Spleen (tissue), 11 donors: ENCODE data around the gene GRIN1. TPM values are rescaled to one million over a fixed set of nuclear protein-coding genes. Genes with fewer than 3 reads are reported as not detected.

Experiments used
- DNase-seq: peaks from one replicate; pipeline ENCODE4 v3.0.0-alpha.2; 2020
- H3K27ac ChIP-seq, 8 donors: fragments of 200-600 bp; sonication (generic) in 7 of 8; 1 replicate in 4 of 8; 2 replicates in 4 of 8; pipeline versions ENCODE4 v1.5.0 to v1.8.0; 2016 to 2021; ENCODE audit warnings: inconsistent platforms in 4 of 8, mild to moderate bottlenecking in 4 of 8, moderate library complexity in 1 of 8
- H3K27me3 ChIP-seq, 7 donors: fragments of 200-600 bp; sonication (generic) in 6 of 7; replicated peaks in 1 of 7; 1 replicate in 4 of 7; 2 replicates in 3 of 7; pipeline versions ENCODE4 v1.5.0 to v1.8.0; 2016 to 2021; ENCODE audit warnings: inconsistent platforms in 3 of 7, mild to moderate bottlenecking in 1 of 7
- H3K36me3 ChIP-seq, 6 donors: fragments of 200-600 bp; sonication (generic) in 5 of 6; 1 replicate in 4 of 6; 2 replicates in 2 of 6; pipeline versions ENCODE4 v1.5.0 to v1.8.0; 2016 to 2021; ENCODE audit warnings: inconsistent platforms in 2 of 6
- H3K4me1 ChIP-seq, 6 donors: fragments of 200-600 bp; sonication (generic) in 5 of 6; 1 replicate in 3 of 6; 2 replicates in 3 of 6; pipeline versions ENCODE4 v1.5.0 to v1.8.0; 2016 to 2021; ENCODE audit warnings: inconsistent platforms in 3 of 6
- H3K4me3 ChIP-seq, 8 donors: fragments of 200-600 bp; sonication (generic) in 7 of 8; 1 replicate in 4 of 8; 2 replicates in 4 of 8; pipeline versions ENCODE4 v1.5.0 to v1.8.0; 2016 to 2021; ENCODE audit warnings: inconsistent platforms in 4 of 8, mild to moderate bottlenecking in 4 of 8, moderate library complexity in 2 of 8
- H3K9me3 ChIP-seq, 8 donors: fragments of 200-600 bp; sonication (generic) in 7 of 8; 1 replicate in 4 of 8; 2 replicates in 4 of 8; pipeline versions ENCODE4 v1.5.0 to v1.8.0; 2016 to 2021; ENCODE audit warnings: inconsistent platforms in 4 of 8
- CTCF ChIP-seq, 11 experiments: fragments of 200-600 bp in 7 of 11; fragments of 450-650 bp in 4 of 11; sonication (generic) in 4 of 11; IDR thresholded peaks in 8 of 11; conservative IDR thresholded peaks in 3 of 11; 1 replicate in 7 of 11; 2 replicates in 4 of 11; pipeline versions ENCODE4 v1.4.0 to v1.8.0; 2016 to 2021; ENCODE audit warnings: antibody characterized with exemption in 11 of 11, inconsistent platforms in 4 of 11, mild to moderate bottlenecking in 1 of 11
- POLR2A ChIP-seq, 3 donors: fragments of 450-650 bp; IDR thresholded peaks; one replicate each; pipeline ENCODE4 v1.5.1; 2017; ENCODE audit warnings: antibody characterized with exemption in 3 of 3, mild to moderate bottlenecking in 1 of 3
- POLR2AphosphoS5 ChIP-seq, 3 donors: sonication (generic); formaldehyde crosslinking; IDR thresholded peaks; one replicate each; pipeline ENCODE4 v1.5.1; 2017; ENCODE audit warnings: antibody characterized with exemption in 3 of 3
- WGBS, 5 donors: extraction: QIAGEN DNeasy Blood & Tissue Kit in 3 of 5; methylation state at CpG; one replicate each; pipeline versions ENCODE4 v1.1.5 to v1.1.7; 2013 to 2018; 5-methylcytosine and 5-hydroxymethylcytosine counted together
- intact Hi-C: fragments of 100-400 bp; cut with DNase I; formaldehyde crosslinking; loops from one replicate; pipeline ENCODE4 v1.15.0; 2023; ENCODE audit warnings: low total_unique reads
- polyA plus RNA-seq, 3 donors: library from polyadenylated mRNA; stranded (reverse); fragments of 200-250 nt; gene quantifications; one replicate each; pipeline ENCODE4 v1.2.1, GENCODE V29; 2013
- total RNA-seq, 7 donors: library from RNA; depleted of rRNA in 3 of 7; stranded (reverse); fragments of >200 nt in 3 of 7; fragmentation: NEBNext Ultra II Directional in 4 of 7; extraction: Animal tissue kit (Norgen Biotek cat#: 25700) in 4 of 7; gene quantifications; one replicate each; pipeline versions ENCODE4 v1.1.0 to v1.2.1, GENCODE V29; 2016 to 2021
- donor health status: healthy with polysubstance abuse.
- donor health status: DM: no; HTN: no; CAD: no; lungs with moderate emphysema.
- donor health status: DM: no; HTN: no; CAD: no.
- donor health status: Bipolar disorder and iron deficiency.
- donor health status: healthy.
- donor health status: DM: no; HTN: no; CAD: no.
- donor health status: DM: yes; HTN: yes; CAD: no.

Gene GRIN1
- total and polyA plus RNA-seq, 10 donors, result 0.03 to 0.70 (median 0.05) TPM; not detected in 6

- TF ChIP-seq CTCF (IDR thresholded peaks at IDR 0.05 in 8 of 11, conservative IDR thresholded peaks at IDR 0.05 in 3 of 11), result no peak
- no peak for TF ChIP-seq POLR2A (IDR thresholded peaks at IDR 0.05)
- TF ChIP-seq POLR2AphosphoS5 (IDR thresholded peaks at IDR 0.05), result no peak
- Histone ChIP-seq H3K4me1 (peaks cover 0 to 24% (median 1%) of the 10 kb centered on the region in 6 donors), H3K36me3 (peaks cover 0 to 72% (median 64%) of the 10 kb centered on the region in 6 donors), H3K9me3 (no peaks in the 10 kb centered on the region), H3K27me3 (peaks cover 0 to 17% (median 0%) of the 10 kb centered on the region in 7 donors), H3K4me3 (no peak overlapping the region), H3K27ac (no peak overlapping the region)
- 88 to 96% (median 92%) methylated on average over 19 of the region's 19 CpGs for WGBS, 5 donors
- intact Hi-C loops, result no loop called here
- no peak for DNase-seq
Measured at GRCh38 chr9:137178939-137179630, 40.1 kb downstream of the GRIN1 start.

GRCh38 chr9:137179761-137180160 is 40.8 kb downstream of the GRIN1 start:
- no peak overlapping the region for H3K4me3 ChIP-seq
- H3K27me3 ChIP-seq, result peaks cover 0 to 10% (median 0%) of the 10 kb centered on the region in 7 donors
- 93 to 98% (median 97%) methylated on average over 13 to 17 of the region's 17 CpGs for WGBS, 5 donors
- TF ChIP-seq POLR2A (IDR thresholded peaks at IDR 0.05) (no peak), POLR2AphosphoS5 (IDR thresholded peaks at IDR 0.05) (no peak), CTCF (IDR thresholded peaks at IDR 0.05 in 8 of 11, conservative IDR thresholded peaks at IDR 0.05 in 3 of 11) (no peak)
- H3K4me1 ChIP-seq, result peaks cover 0 to 19% (median under 1%) of the 10 kb centered on the region in 6 donors
- DNase-seq, result no peak
- H3K27ac ChIP-seq, result no peak overlapping the region
- peaks cover 0 to 79% (median 66%) of the 10 kb centered on the region in 6 donors for H3K36me3 ChIP-seq
- intact Hi-C loops, result no loop called here
- H3K9me3 ChIP-seq, result no peaks in the 10 kb centered on the region

- TF ChIP-seq POLR2AphosphoS5 (IDR thresholded peaks at IDR 0.05), result no peak
- TF ChIP-seq CTCF (IDR thresholded peaks at IDR 0.05 in 8 of 11, conservative IDR thresholded peaks at IDR 0.05 in 3 of 11), result no peak
- TF ChIP-seq POLR2A (IDR thresholded peaks at IDR 0.05), result no peak
- no peak overlapping the region for H3K4me3 ChIP-seq
- no peak overlapping the region for H3K27ac ChIP-seq
- peaks cover 0 to 86% (median 72%) of the 10 kb centered on the region in 6 donors for H3K36me3 ChIP-seq
- no peak for DNase-seq
- H3K27me3 ChIP-seq, result peaks cover 0 to 2% (median 0%) of the 10 kb centered on the region in 7 donors
- no peaks in the 10 kb centered on the region for H3K9me3 ChIP-seq
- intact Hi-C loops, result no loop called here
- 92 to 98% (median 94%) methylated on average over 10 to 20 of the region's 20 CpGs for WGBS, 5 donors
- H3K4me1 ChIP-seq, result peaks cover 0 to 19% (median 4%) of the 10 kb centered on the region in 6 donors
Measured at GRCh38 chr9:137180491-137180890, 41.5 kb downstream of the GRIN1 start.

GRCh38 chr9:137181680-137182079 is 42.7 kb downstream of the GRIN1 start:
- Histone ChIP-seq H3K27me3 (no peaks in the 10 kb centered on the region), H3K4me3 (no peak overlapping the region), H3K9me3 (no peaks in the 10 kb centered on the region), H3K4me1 (peaks cover 4 to 30% (median 16%) of the 10 kb centered on the region in 6 donors), H3K36me3 (peaks cover 0 to 98% (median 80%) of the 10 kb centered on the region in 6 donors), H3K27ac (no peak overlapping the region)
- DNase-seq, result no peak
- WGBS, 5 donors, result 93 to 98% (median 97%) methylated on average over 19 to 22 of the region's 22 CpGs
- intact Hi-C loops, result no loop called here
- TF ChIP-seq POLR2AphosphoS5 (IDR thresholded peaks at IDR 0.05), result no peak
- TF ChIP-seq POLR2A (IDR thresholded peaks at IDR 0.05), result no peak
- TF ChIP-seq CTCF (IDR thresholded peaks at IDR 0.05 in 8 of 11, conservative IDR thresholded peaks at IDR 0.05 in 3 of 11), result no peak
